Subcutaneous abdominal adipose tissue (tissue), 5 donors: ENCODE measurements around the gene KPNA4.
"Not testable (repeated sequence)": the region's sequence is repeated elsewhere in the genome, so short reads cannot be mapped to it uniquely, and the experiment has no call there.

Experiments used
- H3K27ac ChIP-seq: one replicate; pipeline ENCODE4 v1.7.0; 2013; ENCODE audit warnings: low read depth, mild to moderate bottlenecking, inconsistent platforms, low read length, moderate library complexity
- H3K27me3 ChIP-seq, 5 donors: one replicate each; pipeline ENCODE4 v1.7.0; 2013; ENCODE audit warnings: low read length in 5 of 5, inconsistent platforms in 1 of 5; ENCODE audit not compliant: control insufficient read depth in 5 of 5, insufficient read depth in 4 of 5
- H3K36me3 ChIP-seq, 5 donors: one replicate each; pipeline ENCODE4 v1.7.0; 2013; ENCODE audit warnings: low read length in 5 of 5; ENCODE audit not compliant: control insufficient read depth in 5 of 5, insufficient read depth in 5 of 5
- H3K4me1 ChIP-seq, 5 donors: one replicate each; pipeline ENCODE4 v1.7.0; 2013; ENCODE audit warnings: low read length in 5 of 5, mild to moderate bottlenecking in 3 of 5, moderate library complexity in 1 of 5; ENCODE audit not compliant: control insufficient read depth in 5 of 5, insufficient read depth in 5 of 5
- H3K4me3 ChIP-seq, 5 donors: one replicate each; pipeline ENCODE4 v1.7.0; 2013; ENCODE audit warnings: low read length in 5 of 5, low read depth in 1 of 5
- H3K9ac ChIP-seq, 5 donors: one replicate each; pipeline ENCODE4 v1.7.0; 2013; ENCODE audit warnings: low read length in 5 of 5, mild to moderate bottlenecking in 4 of 5, moderate library complexity in 3 of 5
- H3K9me3 ChIP-seq, 5 donors: one replicate each; pipeline ENCODE4 v1.7.0; 2013; ENCODE audit warnings: low read length in 5 of 5; ENCODE audit not compliant: control insufficient read depth in 5 of 5
- donor health status: healthy.
- donor health status: healthy.
- donor health status: healthy.
- donor health status: healthy.
- donor health status: healthy.

The KPNA4 gene

GRCh38 chr3:160574636-160575035 is 9.3 kb upstream of the KPNA4 start:
- Histone ChIP-seq H3K27me3 (no peaks in the 10 kb centered on the region), H3K36me3 (no peaks in the 10 kb centered on the region), H3K4me1 (peaks cover 0 to 13% (median 0%) of the 10 kb centered on the region in 5 donors), H3K4me3 (no peak overlapping the region), H3K9ac (no peak overlapping the region), H3K27ac (no peak overlapping the region), H3K9me3 (no peaks in the 10 kb centered on the region)

GRCh38 chr3:160573955-160574525 is 8.7 kb upstream of the KPNA4 start:
- not testable (repeated sequence) for H3K27ac ChIP-seq, H3K4me3 ChIP-seq, H3K36me3 ChIP-seq, H3K9ac ChIP-seq, H3K9me3 ChIP-seq, H3K27me3 ChIP-seq
- peaks cover 0 to 13% (median 0%) of the 10 kb centered on the region in 5 donors for H3K4me1 ChIP-seq

GRCh38 chr3:160569894-160570652 is 4.7 kb upstream of the KPNA4 start:
- no peak overlapping the region for H3K27ac ChIP-seq
- H3K4me3 ChIP-seq: no peak overlapping the region
- peaks cover 0 to 20% (median 8%) of the 10 kb centered on the region in 5 donors for H3K4me1 ChIP-seq
- no peak overlapping the region for H3K9ac ChIP-seq
- peaks cover 0 to 11% (median 6%) of the 10 kb centered on the region in 5 donors for H3K36me3 ChIP-seq
- H3K27me3 ChIP-seq: no peaks in the 10 kb centered on the region
- no peaks in the 10 kb centered on the region for H3K9me3 ChIP-seq

GRCh38 chr3:160568989-160569388 is 3.6 kb upstream of the KPNA4 start:
- no peaks in the 10 kb centered on the region for H3K9me3 ChIP-seq
- H3K27ac ChIP-seq: no peak overlapping the region
- H3K27me3 ChIP-seq: no peaks in the 10 kb centered on the region
- no peak overlapping the region for H3K9ac ChIP-seq
- peaks cover 0 to 25% (median 15%) of the 10 kb centered on the region in 5 donors for H3K4me1 ChIP-seq
- peaks cover 0 to 11% (median 6%) of the 10 kb centered on the region in 5 donors for H3K36me3 ChIP-seq
- no peak overlapping the region for H3K4me3 ChIP-seq

- Histone ChIP-seq H3K27ac (no peak overlapping the region), H3K9ac (no peak overlapping the region), H3K9me3 (no peaks in the 10 kb centered on the region), H3K36me3 (peaks cover 0 to 11% (median 6%) of the 10 kb centered on the region in 5 donors), H3K27me3 (no peaks in the 10 kb centered on the region), H3K4me1 (peaks cover 0 to 37% (median 27%) of the 10 kb centered on the region in 5 donors), H3K4me3 (no peak overlapping the region)
Measured at GRCh38 chr3:160567774-160568173, 2.4 kb upstream of the KPNA4 start.

- Histone ChIP-seq H3K27ac (peak overlapping the region; percentile 99), H3K36me3 (peaks cover 0 to 11% (median 6%) of the 10 kb centered on the region in 5 donors), H3K27me3 (no peaks in the 10 kb centered on the region), H3K9me3 (no peaks in the 10 kb centered on the region), H3K4me1 (peaks cover 0 to 50% (median 37%) of the 10 kb centered on the region in 5 donors), H3K9ac (peak overlapping the region; percentile 88 to 94 (median 93)), H3K4me3 (peak overlapping the region; percentile 68 to 97 (median 88))
Measured at GRCh38 chr3:160566499-160566898, 1.1 kb upstream of the KPNA4 start.

GRCh38 chr3:160564949-160565441 is 376 bp downstream of the KPNA4 start:
- no peaks in the 10 kb centered on the region for H3K9me3 ChIP-seq
- H3K9ac ChIP-seq: peak overlapping the region in 4 of 5 donors; percentile 80 to 92 (median 87)
- H3K27ac ChIP-seq: peak overlapping the region; percentile 99
- H3K4me1 ChIP-seq: peaks cover 0 to 50% (median 44%) of the 10 kb centered on the region in 5 donors
- peak overlapping the region in 4 of 5 donors; percentile 68 to 88 (median 76) for H3K4me3 ChIP-seq
- peaks cover 0 to 11% (median 6%) of the 10 kb centered on the region in 5 donors for H3K36me3 ChIP-seq
- no peaks in the 10 kb centered on the region for H3K27me3 ChIP-seq

- Histone ChIP-seq H3K27me3 (no peaks in the 10 kb centered on the region), H3K36me3 (peaks cover 0 to 11% (median 6%) of the 10 kb centered on the region in 5 donors), H3K4me3 (peak overlapping the region; percentile 71 to 88 (median 82)), H3K27ac (peak overlapping the region; percentile 81), H3K4me1 (peaks cover 0 to 56% (median 45%) of the 10 kb centered on the region in 5 donors), H3K9me3 (no peaks in the 10 kb centered on the region), H3K9ac (peak overlapping the region; percentile 64 to 92 (median 89))
Measured at GRCh38 chr3:160564258-160564911, 986 bp downstream of the KPNA4 start.

- Histone ChIP-seq H3K27me3 (no peaks in the 10 kb centered on the region), H3K36me3 (peaks cover 0 to 3% (median 0%) of the 10 kb centered on the region in 5 donors), H3K4me1 (peaks cover 0 to 59% (median 51%) of the 10 kb centered on the region in 5 donors), H3K9ac (no peak overlapping the region), H3K27ac (no peak overlapping the region), H3K9me3 (no peaks in the 10 kb centered on the region), H3K4me3 (peak overlapping the region in 1 of 5 donors; percentile 14)
Measured at GRCh38 chr3:160562952-160563351, 2.4 kb downstream of the KPNA4 start.
